H9 (cell line): Measurements from ENCODE around the gene ZBTB7A. TPM values are rescaled to one million over a fixed set of nuclear protein-coding genes. Genes with fewer than 3 reads are reported as not detected.

Source experiments
- DNase-seq: peaks from one replicate; pipeline ENCODE4 v3.0.0-alpha.2; 2017
- H2AFZ ChIP-seq: one replicate; pipeline ENCODE4 v1.6.1; 2013; ENCODE audit warnings: mild to moderate bottlenecking, low read length, control low read depth, moderate library complexity
- H2AK5ac ChIP-seq: 2 replicates; pipeline ENCODE4 v1.6.1; 2013; ENCODE audit warnings: low read length, control low read depth, mixed read lengths; ENCODE audit not compliant: insufficient read length
- H2BK120ac ChIP-seq: one replicate; pipeline ENCODE4 v1.6.1; 2013; ENCODE audit warnings: low read depth, mild to moderate bottlenecking, low read length, control low read depth, inconsistent platforms; ENCODE audit not compliant: poor library complexity, severe bottlenecking
- H2BK12ac ChIP-seq: 2 replicates; pipeline ENCODE4 v1.6.1; 2013; ENCODE audit warnings: low read length, control low read depth, mixed read lengths, low read depth; ENCODE audit not compliant: insufficient read length
- H2BK15ac ChIP-seq: 2 replicates; pipeline ENCODE4 v1.6.1; 2013; ENCODE audit warnings: low read depth, low read length, control low read depth
- H2BK20ac ChIP-seq: one replicate; pipeline ENCODE4 v1.6.1; 2013; ENCODE audit warnings: low read depth, mild to moderate bottlenecking, low read length, control low read depth, inconsistent platforms; ENCODE audit not compliant: poor library complexity, severe bottlenecking
- H2BK5ac ChIP-seq: 2 replicates; pipeline ENCODE4 v1.6.1; 2013; ENCODE audit warnings: low read length, control low read depth, mixed read lengths; ENCODE audit not compliant: insufficient read length
- H3K14ac ChIP-seq: 2 replicates; pipeline ENCODE4 v1.6.1; 2013; ENCODE audit warnings: low read length, control low read depth; ENCODE audit not compliant: insufficient read depth
- H3K18ac ChIP-seq: 2 replicates; pipeline ENCODE4 v1.6.1; 2013; ENCODE audit warnings: low read depth, mild to moderate bottlenecking, mixed read lengths, low read length, control low read depth; ENCODE audit not compliant: insufficient read length
- H3K23ac ChIP-seq: 2 replicates; pipeline ENCODE4 v1.6.1; 2013; ENCODE audit warnings: low read length, control low read depth, mixed read lengths, low read depth; ENCODE audit not compliant: insufficient read length
- H3K23me2 ChIP-seq: 2 replicates; pipeline ENCODE4 v1.6.1; 2013; ENCODE audit warnings: low read depth, mild to moderate bottlenecking, mixed read lengths, low read length, control low read depth; ENCODE audit not compliant: insufficient read length, poor library complexity, severe bottlenecking
- H3K27ac ChIP-seq: 2 replicates; pipeline ENCODE4 v1.5.1; 2013; ENCODE audit warnings: low read length, control low read depth, mixed read lengths, low read depth; ENCODE audit not compliant: insufficient read length
- H3K27me3 ChIP-seq: 2 replicates; pipeline ENCODE4 v1.6.1; 2013; ENCODE audit warnings: low read length, control low read depth, inconsistent platforms; ENCODE audit not compliant: insufficient read depth
- H3K4ac ChIP-seq: 2 replicates; pipeline ENCODE4 v1.6.1; 2013; ENCODE audit warnings: low read depth, mild to moderate bottlenecking, control low read depth, inconsistent platforms, low read length, moderate library complexity
- H3K4me1 ChIP-seq: 2 replicates; pipeline ENCODE4 v1.6.1; 2013; ENCODE audit warnings: low read length, control low read depth, inconsistent platforms; ENCODE audit not compliant: insufficient read depth
- H3K4me2 ChIP-seq: 2 replicates; pipeline ENCODE4 v1.6.1; 2013; ENCODE audit warnings: low read length, control low read depth, mixed read lengths; ENCODE audit not compliant: insufficient read length, insufficient read depth
- H3K56ac ChIP-seq: 2 replicates; pipeline ENCODE4 v1.6.1; 2013; ENCODE audit warnings: low read depth, mild to moderate bottlenecking, mixed read lengths, low read length, control low read depth; ENCODE audit not compliant: insufficient read length
- H3K79me1 ChIP-seq: 2 replicates; pipeline ENCODE4 v1.6.1; 2013; ENCODE audit warnings: low read depth, mild to moderate bottlenecking, moderate library complexity, low read length, control low read depth, inconsistent platforms; ENCODE audit not compliant: insufficient read depth, poor library complexity, severe bottlenecking
- H3K79me2 ChIP-seq: 2 replicates; pipeline ENCODE4 v1.6.1; 2013; ENCODE audit warnings: low read length, control low read depth, inconsistent platforms; ENCODE audit not compliant: insufficient read depth
- H3K9ac ChIP-seq: 2 replicates; pipeline ENCODE4 v1.6.1; 2013; ENCODE audit warnings: low read length, control low read depth, mixed read lengths; ENCODE audit not compliant: insufficient read length; ENCODE audit errors: extremely low read depth
- H3K9me3 ChIP-seq: one replicate; pipeline ENCODE4 v1.6.1; 2013; ENCODE audit warnings: low read depth, low read length, inconsistent platforms; ENCODE audit not compliant: control insufficient read depth
- H3T11ph ChIP-seq: one replicate; pipeline ENCODE4 v1.6.1; 2013; ENCODE audit warnings: mild to moderate bottlenecking, low read length, control low read depth, inconsistent platforms
- H4K20me1 ChIP-seq: one replicate; pipeline ENCODE4 v1.6.1; 2013; ENCODE audit not compliant: control insufficient read depth, insufficient read length, insufficient read depth
- H4K5ac ChIP-seq: 2 replicates; pipeline ENCODE4 v1.6.1; 2013; ENCODE audit warnings: low read depth, mild to moderate bottlenecking, mixed read lengths, low read length, control low read depth; ENCODE audit not compliant: insufficient read length
- H4K8ac ChIP-seq: replicated peaks from 2 replicates; pipeline ENCODE4 v1.6.1; 2013; ENCODE audit warnings: low read length, control low read depth, mixed read lengths, low read depth; ENCODE audit not compliant: insufficient read length
- H4K91ac ChIP-seq: 2 replicates; pipeline ENCODE4 v1.6.1; 2013; ENCODE audit warnings: low read depth, mild to moderate bottlenecking, moderate library complexity, mixed read lengths, low read length, control low read depth; ENCODE audit not compliant: insufficient read length
- H3K27ac Mint-ChIP-seq, 3 experiments: 2 replicates in 2 of 3; 3 replicates in 1 of 3; pipeline ENCODE4 v1.8.0; 2020 to 2021; ENCODE audit warnings: mixed read lengths in 3 of 3, mild to moderate bottlenecking in 1 of 3, moderate library complexity in 1 of 3
- H3K27me3 Mint-ChIP-seq: 2 replicates; pipeline ENCODE4 v1.8.0; 2021; ENCODE audit warnings: low read depth, mild to moderate bottlenecking, moderate library complexity, mixed read lengths
- H3K36me3 Mint-ChIP-seq, 3 experiments: 2 replicates in 2 of 3; 3 replicates in 1 of 3; pipeline ENCODE4 v1.8.0; 2020 to 2021; ENCODE audit warnings: low read depth in 3 of 3, mixed read lengths in 3 of 3; ENCODE audit not compliant: insufficient read depth in 1 of 3
- H3K4me1 Mint-ChIP-seq, 2 experiments: 2 replicates each; pipeline ENCODE4 v1.8.0; 2020; ENCODE audit warnings: mixed read lengths in 2 of 2
- H3K4me3 Mint-ChIP-seq, 2 experiments: 2 replicates in 1 of 2; 3 replicates in 1 of 2; pipeline ENCODE4 v1.8.0; 2020 to 2021; ENCODE audit warnings: mild to moderate bottlenecking in 2 of 2, mixed read lengths in 2 of 2, moderate library complexity in 1 of 2
- H3K9me3 Mint-ChIP-seq, 2 experiments: 2 replicates in 1 of 2; 3 replicates in 1 of 2; pipeline ENCODE4 v1.8.0; 2020; ENCODE audit warnings: mild to moderate bottlenecking in 2 of 2, mixed read lengths in 2 of 2, moderate library complexity in 1 of 2
- WGBS: extraction: QIAGEN DNeasy Blood & Tissue Kit; methylation state at CpG from one replicate; pipeline ENCODE4 v1.1.7; 2013; ENCODE audit warnings: missing lambda C conversion rate, low lambda C conversion rate, mixed read lengths; ENCODE audit not compliant: insufficient read length; ENCODE audit errors: extremely low coverage; 5-methylcytosine and 5-hydroxymethylcytosine counted together
- total RNA-seq: library from RNA; stranded (reverse); gene quantifications from 2 replicates; pipeline ENCODE4 v1.2.1, GENCODE V29; 2021
- TF ChIP-seq, protein P1 (sequence below): fragments of 200-600 bp; sonication (generic); conservative IDR thresholded peaks from 3 replicates; pipeline ENCODE4 v1.8.0; 2021; ENCODE audit warnings: antibody characterized with exemption, mild to moderate bottlenecking

Gene ZBTB7A
- total RNA-seq, 1 experiment from 2014 or later = 24.9 TPM

DNA sequence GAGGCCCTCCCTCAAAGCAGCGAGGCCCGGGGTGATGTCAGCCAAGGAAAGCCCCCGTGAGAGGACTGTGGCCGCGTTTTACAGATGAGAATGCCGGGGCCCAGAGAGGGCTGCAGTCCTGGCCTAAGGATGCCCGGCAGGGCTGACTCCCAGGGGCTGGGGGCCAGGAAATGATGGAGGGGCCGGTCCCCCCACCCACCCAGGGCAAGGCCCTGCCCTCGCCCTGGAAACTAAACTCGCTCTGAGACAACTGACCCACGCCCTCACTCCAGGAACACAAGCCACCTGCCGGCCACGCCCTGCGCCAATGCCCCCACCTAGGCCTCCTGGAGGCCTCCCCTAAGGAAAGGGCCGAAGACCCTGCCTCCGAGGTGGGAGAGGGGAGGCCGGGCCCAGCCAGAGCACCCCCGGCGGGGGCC lies 7.2 kb downstream of the ZBTB7A start:
- Histone ChIP-seq H3K23me2 (peaks cover 6% of the 10 kb centered on the region), H3K79me2 (peaks cover 37% of the 10 kb centered on the region; the same call in 1 of the 2 replicates), H2BK15ac (no peak overlapping the region), H3K23ac (no peak overlapping the region), H3K4me1 (no peaks in the 10 kb centered on the region; the same call in 1 of the 2 replicates), H4K5ac (no peak overlapping the region), H3K9ac (no peak overlapping the region), H3K4me2 (no peak overlapping the region), H2AFZ (no peak overlapping the region), H3K56ac (no peak overlapping the region), H4K8ac (no peak overlapping the region), H3K27me3 (no peaks in the 10 kb centered on the region), H4K91ac (no peak overlapping the region), H3K27ac (no peak overlapping the region), H3K9me3 (no peaks in the 10 kb centered on the region), H2AK5ac (no peak overlapping the region), H2BK5ac (no peak overlapping the region), H4K20me1 (peaks cover 3% of the 10 kb centered on the region), H3K18ac (no peak overlapping the region), H3K4ac (no peak overlapping the region), H3K79me1 (peaks cover 13% of the 10 kb centered on the region), H3K14ac (no peak overlapping the region), H3T11ph (no peak overlapping the region), H2BK120ac (no peak overlapping the region), H2BK12ac (no peak overlapping the region), H2BK20ac (no peak overlapping the region)
- H3K9me3 Mint-ChIP-seq = no peaks in the 10 kb centered on the region
- no CpG with 5 or more reads among the region's 19 CpGs for WGBS
- no peak overlapping the region; a peak in 1 of 7 replicates for H3K27ac Mint-ChIP-seq
- peaks cover 5 to 22% (median 18%) of the 10 kb centered on the region in 3 experiments; a peak in 6 of 7 replicates for H3K36me3 Mint-ChIP-seq
- H3K27me3 Mint-ChIP-seq = no peaks in the 10 kb centered on the region; the same call in 1 of the 2 replicates
- DNase-seq = no peak
- H3K4me3 Mint-ChIP-seq = no peak overlapping the region
- TF ChIP-seq, protein P1, sequence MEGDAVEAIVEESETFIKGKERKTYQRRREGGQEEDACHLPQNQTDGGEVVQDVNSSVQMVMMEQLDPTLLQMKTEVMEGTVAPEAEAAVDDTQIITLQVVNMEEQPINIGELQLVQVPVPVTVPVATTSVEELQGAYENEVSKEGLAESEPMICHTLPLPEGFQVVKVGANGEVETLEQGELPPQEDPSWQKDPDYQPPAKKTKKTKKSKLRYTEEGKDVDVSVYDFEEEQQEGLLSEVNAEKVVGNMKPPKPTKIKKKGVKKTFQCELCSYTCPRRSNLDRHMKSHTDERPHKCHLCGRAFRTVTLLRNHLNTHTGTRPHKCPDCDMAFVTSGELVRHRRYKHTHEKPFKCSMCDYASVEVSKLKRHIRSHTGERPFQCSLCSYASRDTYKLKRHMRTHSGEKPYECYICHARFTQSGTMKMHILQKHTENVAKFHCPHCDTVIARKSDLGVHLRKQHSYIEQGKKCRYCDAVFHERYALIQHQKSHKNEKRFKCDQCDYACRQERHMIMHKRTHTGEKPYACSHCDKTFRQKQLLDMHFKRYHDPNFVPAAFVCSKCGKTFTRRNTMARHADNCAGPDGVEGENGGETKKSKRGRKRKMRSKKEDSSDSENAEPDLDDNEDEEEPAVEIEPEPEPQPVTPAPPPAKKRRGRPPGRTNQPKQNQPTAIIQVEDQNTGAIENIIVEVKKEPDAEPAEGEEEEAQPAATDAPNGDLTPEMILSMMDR = no peak
- H3K4me1 Mint-ChIP-seq = peaks cover 6 to 18% of the 10 kb centered on the region in 2 experiments
